HG02642 (cell line): Measurements from ENCODE around the gene NAE1.
A peak's percentile ranks its signal among the peaks of the same experiment; 100 is the strongest.
"Not testable (repeated sequence)": the region's sequence is repeated elsewhere in the genome, so short reads cannot be mapped to it uniquely, and the experiment has no call there.

Source experiments
- ATAC-seq: cut with Tn5 transposase; IDR thresholded peaks from one replicate; pipeline ENCODE4 v1.9.1; 2021; ENCODE audit warnings: mild to moderate bottlenecking; ENCODE audit not compliant: unreplicated experiment, poor library complexity

NAE1 gene

DNA sequence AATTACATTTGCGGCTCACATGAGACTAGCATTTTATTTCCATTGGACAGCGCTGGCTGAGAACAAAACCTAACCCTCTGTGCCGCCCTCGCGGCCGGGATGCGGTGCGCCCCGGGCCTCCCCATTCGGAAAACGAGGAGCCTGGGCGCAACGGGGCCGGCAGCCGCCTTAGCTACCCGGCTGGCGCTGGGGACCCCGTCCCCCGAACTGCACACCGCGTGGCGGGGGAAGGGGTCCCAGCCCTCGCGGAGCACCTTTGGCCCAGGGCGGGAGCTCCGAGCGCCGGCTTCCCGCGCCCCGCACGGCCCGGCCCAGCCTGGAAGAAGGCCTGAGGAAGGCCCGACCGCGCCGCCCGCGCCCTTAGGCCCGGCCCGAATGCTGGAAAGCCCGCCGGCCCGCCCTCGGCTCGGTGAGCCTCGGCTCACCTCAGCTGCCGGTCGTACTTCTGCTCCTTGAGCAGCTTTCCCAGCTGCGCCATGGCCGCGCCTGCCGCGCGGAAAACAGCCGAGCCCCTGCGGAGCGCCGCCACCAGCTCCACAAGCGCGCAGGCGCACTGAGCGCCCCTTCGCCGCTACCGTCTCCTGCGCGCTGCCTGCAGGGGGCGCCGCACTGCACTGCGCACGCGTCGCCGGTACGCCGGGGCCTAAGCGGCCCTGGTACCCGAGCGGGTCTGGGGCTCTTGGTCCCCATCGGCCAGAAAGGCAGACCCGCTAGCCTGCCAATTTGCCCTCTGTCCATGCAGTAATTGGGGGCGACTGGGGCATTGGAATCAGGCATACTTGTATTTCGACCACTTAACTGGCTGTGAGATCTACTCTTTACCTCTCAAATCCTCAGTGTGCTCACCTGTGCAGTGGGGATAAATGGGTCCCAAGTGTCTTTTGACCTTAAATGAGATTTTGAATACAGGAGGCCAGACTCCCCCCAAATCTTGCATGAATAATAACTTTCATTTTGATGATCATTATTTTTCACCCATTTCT lies at the start of gene NAE1:
Gene NAE1, minus strand, starts transcription at position 555 of the 983 bp plus-strand sequence. Its CDS starts 77 bp downstream, at position 478.
- ATAC-seq, result peak; percentile 95

DNA sequence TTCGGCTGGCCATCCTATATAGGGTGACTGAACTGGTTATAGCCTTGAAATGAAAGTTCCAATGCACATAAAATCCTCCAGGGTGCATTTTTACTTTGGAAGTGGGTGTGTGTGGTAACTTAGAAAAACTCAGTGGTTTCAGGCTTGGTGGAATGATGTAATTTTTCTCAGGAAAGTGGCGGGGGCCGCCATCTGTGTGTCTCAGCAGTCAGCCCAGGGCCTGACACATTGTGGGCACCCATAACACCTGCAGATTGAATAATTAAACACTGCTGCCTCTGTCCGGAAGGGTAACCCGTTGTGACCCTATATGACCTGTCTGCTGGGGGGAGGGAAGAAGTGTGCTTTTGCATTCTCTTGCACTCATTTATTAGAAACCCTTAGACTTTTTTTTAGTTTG lies 47.3 kb upstream of the NAE1 start:
- ATAC-seq, result peak; percentile 17

DNA sequence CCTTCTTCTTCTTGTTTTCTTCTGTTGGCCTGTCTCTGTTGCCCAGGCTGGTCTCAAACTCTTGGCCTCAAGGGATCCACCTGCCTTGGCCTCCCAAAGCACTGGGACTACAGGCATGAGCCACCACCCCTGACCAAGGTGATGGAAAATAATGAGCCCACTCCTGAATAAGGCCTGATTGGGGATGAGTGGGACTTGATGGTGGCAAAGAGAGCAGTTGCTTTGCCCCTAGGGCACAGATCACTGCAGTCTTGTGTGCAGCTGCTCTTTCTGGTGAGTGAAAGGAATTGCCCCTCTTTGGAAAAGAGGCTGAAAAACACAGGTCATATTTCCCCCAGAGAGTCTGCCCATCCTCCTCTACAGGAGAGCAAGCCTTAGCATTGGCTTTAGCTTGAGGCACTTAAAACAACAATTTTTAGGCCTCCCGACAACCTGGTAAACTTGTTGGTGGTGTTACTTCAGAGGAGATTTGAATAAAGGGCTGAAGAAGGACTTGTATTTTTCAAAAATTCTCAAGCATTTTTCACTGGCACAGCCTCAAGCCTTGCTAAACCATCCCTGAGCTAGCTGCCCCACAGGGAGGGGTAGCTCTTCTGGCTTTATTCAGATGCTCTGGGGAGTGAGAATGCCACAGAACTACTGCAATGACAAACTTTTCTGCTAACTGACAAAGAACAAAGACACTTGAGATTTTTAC lies 43.5 kb upstream of the NAE1 start:
- no peak for ATAC-seq

DNA sequence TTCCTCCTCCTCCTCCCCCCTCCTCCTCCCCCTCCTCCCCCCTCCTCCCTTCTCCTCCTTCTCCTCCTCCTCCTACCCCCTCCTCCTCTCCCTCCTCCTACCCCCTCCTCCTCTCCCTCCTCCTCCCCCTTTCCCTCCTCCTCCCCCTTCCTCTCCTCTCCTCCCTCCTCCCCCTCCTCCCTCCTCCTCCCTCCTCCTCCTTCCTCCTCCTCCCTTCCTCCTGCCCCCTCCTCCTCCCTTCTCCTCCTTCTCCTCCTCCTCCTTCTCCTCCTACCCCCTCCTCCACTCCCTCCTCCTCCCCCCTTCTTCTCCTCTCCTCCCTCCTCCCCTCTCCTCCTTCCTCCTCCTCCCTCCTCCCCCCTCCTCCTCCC lies 42.9 kb upstream of the NAE1 start:
- ATAC-seq, result no peak

DNA sequence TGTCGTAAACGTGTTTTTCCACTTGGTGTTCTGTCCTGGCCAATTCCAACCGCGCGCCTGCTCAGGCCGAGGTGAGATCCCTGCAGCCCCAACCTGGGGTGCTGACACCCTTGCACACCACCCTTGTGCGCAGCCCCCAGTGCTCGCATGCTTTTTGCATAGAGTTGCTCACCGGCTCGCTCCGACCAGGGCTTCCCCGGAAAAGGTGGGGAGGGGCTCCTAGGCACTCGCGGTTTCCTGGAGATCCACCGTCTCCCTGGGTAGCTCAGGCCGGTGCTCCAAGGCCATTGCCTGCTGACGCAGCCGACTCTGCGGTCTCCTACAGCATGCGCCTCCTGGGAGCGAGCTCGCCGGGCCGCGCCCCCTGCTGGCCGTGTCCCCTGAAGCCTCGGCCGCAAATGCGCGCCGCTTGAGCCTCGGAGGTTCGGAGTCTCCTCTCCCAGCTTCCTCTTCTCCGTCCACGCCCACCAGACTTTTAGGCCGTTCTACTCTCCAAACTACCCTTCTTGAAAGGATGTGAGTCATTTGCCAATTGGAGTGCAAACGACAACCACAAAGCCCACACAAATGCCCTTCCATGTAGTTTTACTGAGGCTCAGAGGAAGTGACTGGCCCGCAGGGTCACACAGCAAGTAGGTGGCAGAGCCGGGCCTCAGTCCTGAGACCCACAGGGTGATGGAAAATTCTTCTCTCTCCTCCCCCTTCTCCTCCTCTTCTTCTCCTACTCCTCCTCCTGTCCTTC lies 42.3 kb upstream of the NAE1 start:
- ATAC-seq, result peak; percentile 86

DNA sequence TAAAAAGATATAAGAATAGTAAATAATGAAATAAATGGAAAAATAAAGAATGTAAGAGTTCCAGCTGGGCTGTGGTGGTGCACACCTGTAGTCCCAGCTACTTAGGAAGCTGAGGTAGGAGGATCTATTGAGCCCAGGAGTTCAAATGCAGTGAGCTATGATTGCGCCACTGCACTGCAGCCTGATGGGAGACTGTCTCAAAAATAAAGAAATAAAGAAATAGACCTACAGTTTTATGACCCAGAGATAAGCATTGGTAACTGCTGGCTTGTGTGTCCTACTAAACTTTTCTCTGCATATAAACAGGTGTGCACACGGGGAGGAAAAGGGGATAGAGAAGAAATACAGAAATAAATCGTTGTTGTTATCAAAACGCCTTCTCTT lies 41.8 kb upstream of the NAE1 start:
- ATAC-seq, result no peak

DNA sequence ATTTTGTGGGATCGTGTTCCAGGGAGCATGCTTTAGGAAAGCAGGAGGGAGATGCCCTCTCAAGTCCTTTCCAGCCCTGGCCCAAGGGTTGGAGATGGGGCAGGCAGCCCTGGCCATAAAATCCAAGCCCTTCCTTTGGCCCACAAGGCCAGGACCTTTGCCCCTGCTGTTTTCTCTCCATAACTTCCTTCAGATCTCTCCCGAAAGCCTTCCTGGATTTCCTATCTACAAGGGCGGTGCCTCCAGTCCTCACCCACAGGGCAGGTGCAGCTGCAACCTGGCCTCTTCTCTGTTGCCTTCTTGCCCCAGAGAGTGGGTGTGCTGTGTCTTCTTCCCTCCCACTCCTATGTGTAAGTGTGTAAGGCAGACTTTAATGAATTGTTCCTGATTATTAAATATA lies 41.1 kb upstream of the NAE1 start:
- ATAC-seq, result no peak

DNA sequence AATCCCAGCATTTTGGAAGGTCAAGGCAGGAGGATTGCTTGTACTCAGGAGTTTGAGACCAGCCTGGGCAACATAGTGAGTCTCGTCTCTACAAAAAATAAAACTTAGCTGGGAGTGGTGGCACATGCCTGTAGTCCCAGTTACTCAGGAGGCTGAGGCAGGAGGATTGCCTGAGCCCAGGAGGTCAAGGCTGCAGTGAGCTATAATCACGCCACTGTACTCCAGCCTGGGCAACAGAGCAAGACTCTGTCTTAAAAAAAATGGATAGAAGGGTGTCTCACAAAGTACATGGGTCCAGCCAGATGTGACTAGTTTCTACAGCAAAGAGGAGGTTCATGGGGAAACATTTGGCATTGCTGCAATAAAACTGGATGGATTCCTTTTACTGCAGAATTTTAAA lies 40.6 kb upstream of the NAE1 start:
- ATAC-seq, result not testable (repeated sequence)

DNA sequence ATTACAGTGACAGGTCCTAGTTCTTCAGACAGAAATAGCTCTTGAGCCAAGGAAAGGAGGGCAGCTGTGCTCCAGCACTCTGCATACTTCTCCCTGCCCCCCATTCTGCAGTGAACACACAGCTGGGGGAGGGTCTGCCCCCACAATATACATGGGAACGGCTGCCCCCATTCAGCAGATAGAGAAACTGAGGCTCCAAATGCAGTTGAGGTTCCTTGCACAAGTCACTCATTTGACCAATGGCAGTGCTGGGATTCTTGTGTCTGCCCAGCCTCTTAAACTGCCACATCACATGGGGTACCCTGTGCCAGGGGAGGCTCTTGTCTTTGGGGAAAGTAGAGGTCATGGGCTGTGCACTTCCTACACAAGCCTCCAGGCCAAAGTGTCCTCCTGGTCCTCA lies 38.6 kb upstream of the NAE1 start:
- ATAC-seq, result no peak

DNA sequence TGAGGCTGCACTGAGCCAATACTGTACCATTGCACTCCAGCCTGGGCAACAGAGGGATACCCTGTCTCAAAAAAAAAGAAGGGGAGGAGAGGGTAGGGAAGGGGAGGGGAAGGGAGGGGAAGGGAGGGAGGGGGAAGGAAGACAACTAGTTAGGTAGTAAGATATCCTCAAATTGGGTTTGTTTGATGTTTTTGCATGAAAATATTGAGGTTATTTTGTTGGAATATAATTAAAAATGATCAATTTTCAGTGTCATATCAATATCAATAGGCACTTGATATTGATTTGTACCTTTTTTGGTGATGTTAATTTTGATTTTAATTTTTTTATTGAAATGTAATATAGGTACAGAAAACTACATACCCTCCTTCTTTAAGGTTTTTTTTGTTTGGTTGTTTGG lies 32.9 kb upstream of the NAE1 start:
- no peak for ATAC-seq

DNA sequence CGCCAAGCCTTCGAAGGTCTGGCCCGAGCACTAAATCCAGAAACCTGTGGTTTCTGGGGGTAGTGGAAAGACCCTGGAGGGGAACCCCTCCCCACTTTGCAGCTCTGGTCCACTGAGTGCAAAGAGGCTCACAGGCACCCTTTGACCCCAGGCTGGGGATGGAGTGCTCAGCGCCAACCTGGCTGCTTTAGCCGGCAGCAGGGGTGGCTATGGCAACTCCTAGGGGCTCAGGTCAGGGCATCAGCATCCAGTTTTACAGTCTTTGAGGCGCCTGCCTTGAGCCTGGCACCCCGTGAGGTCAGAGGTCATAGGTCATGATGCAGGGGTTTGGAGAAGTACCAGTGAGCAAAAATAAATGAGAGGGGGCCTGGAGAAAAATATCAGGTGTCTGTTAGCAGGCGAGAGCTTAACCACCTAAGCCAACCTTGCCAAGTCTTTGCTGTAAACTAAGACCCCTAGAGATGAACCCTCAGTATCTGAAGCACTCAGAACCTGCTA lies 31.3 kb upstream of the NAE1 start:
- ATAC-seq, result no peak

DNA sequence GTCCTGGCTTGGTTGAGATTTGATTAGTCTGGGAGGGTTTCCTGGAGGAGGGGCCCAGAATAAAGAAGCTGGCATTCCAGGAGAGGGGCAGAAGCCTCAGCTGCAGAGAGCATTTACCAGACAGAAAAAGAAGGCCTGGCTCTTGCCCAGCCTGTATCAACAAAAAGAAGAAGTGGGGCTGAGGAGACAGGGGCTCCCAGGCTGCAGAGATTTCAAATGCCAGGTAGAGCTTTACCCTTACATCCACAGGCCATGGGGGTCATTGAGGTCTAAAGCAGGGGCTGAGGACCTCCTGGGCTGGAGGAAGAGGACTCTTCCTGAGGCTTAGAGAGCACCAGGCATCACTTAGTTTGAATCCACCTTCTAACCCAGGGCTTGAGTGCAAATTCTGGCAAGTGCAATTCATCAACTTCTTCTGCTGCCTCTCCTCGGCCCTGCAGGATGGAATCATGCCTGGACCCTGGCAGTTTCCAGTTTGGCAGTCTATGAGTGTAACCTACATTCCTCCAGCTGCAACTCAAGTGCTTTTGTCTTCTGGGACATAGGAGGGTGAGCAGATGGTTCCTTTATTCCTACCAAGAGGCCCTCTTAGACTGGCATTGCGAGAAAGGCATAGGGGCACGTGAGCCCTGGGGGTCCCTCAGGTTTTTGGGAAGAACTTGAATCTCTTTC lies 28.8 kb upstream of the NAE1 start:
- ATAC-seq, result no peak

DNA sequence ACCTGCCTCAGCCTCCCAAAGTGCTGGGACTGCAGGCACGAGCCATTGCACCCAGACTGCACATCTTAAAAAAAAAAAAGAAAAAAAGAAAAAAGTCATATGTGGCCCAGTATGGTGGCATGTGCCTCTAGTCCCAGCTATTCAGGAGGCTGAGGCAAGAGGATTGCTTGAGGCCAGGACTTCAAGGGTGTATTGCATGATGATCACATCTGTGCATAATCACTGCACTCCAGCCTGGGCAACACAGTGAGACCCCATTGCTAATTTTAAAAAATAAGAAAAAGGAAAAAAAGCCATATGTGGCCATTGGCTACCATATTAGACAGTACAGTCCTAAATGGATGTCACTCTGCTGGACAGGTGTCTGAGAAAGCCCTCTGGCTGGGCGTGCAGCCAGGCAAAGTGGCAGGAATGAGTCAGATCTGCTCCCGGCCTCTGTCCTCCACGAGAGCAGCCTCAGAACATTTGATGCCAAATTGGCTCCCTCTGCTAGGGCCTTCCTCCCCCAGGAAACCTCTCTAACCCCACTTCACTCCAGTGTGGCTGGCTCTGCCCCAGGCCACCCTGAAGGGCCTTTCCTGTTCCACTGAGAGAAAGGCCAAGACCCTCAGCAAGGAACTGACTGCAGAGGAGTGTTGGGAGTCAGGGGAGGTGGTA lies 28.1 kb upstream of the NAE1 start:
- ATAC-seq, result peak; percentile 68

DNA sequence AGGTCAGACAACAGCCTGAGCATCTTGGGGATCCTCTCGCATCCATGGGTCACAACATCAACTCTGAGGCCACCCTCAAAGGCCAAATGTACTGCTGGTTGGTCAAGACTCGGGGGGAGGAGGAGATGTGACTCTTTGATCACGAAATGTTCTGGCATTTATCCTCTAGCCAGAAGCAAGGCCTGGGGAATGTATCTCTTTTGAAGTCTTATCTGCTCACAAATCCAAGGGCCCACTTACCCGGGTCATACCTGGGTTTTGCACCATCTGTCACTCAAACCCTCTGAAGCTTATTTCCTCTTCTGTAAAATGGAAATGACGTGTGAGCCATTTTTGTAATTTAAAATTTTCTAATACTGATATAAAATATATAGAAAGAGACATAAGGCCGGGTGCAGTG lies 26.7 kb upstream of the NAE1 start:
- no peak for ATAC-seq

DNA sequence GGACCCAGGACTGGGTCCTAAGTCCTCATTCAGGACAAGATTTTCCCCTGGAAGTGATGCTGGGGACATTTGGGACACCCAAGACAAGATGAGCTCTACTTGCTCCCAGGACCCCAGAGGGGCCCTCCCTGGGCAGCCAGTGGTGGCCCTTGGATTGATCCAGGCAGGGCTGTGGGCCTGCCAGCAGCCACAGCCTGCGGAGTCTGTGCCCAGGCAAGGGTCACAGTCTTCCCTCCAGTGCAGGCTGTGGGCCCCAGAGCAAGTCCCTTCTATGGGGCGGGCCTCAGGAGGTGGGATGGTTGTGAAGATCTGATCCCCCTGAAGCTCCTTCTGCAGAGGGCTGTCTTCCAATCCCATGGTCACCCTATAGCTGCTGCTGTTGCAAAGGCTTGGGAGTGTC lies 26.0 kb upstream of the NAE1 start:
- ATAC-seq, result no peak

DNA sequence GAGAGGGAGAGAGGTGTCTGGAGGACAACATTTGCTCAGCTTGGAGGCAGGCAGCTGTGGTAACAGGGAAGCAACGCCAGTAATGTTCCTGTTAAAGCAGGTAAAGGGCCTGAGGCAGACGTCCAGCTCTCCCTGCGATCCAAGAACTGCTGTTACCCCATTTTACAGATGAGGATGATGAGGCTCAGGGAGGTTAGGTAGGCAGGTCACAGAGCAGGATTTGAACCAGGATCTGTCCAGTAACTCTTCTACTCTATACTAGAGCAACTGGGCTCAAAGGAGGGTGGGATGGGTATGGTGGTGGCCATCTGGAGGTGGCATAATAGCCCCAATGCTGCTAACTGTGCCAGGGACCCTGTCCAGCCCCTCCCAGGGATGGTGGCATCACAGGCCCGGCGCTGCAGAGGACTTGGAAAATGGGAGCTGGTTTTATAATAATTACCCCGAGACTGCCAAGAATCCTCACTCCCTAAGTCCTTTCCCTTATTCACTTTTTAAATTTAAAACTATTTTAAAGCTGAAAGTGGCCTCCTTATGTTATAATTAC lies 25.5 kb upstream of the NAE1 start:
- no peak for ATAC-seq

DNA sequence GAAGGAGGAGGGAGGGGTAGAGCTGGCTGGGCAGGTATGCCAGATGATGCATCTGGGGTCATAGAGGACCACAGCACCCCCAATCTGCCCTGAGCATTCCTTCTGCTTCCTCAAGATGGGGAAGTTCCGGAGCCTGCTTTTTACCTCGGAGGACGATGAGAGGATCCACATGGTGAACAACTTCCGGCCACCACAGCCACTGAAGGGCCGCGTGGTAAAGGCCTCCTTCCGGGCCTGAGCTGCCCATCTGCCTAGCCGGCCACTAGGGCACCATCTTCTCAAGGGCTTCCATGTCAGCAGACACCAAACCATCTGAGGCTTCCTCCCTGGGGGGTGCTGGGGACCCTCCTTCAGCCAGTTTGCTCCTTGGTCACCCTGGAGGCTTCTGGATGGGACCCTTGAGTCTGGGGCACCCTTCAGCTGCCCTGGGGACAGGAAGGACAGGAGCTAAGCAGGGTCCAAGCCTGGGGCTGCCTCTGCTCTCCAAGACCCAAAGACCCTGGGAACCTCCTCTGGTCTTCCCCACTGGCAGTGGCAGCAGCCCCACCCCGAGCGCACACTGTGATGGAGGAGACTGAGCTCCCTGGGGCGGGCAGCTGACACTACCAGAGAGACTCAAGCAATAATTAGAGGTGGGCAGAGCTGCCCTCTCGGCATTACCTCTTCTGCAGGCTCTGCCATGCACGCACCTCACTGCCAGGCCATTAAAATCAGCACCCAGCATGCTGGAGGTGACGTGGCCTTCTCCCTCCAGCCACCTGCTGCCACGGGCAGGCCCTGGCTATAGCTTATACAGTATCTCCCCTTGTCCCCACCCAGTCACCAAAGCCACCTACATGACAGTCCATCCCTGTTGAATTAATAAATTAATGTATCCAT lies 22.7 kb upstream of the NAE1 start:
- ATAC-seq, result no peak

DNA sequence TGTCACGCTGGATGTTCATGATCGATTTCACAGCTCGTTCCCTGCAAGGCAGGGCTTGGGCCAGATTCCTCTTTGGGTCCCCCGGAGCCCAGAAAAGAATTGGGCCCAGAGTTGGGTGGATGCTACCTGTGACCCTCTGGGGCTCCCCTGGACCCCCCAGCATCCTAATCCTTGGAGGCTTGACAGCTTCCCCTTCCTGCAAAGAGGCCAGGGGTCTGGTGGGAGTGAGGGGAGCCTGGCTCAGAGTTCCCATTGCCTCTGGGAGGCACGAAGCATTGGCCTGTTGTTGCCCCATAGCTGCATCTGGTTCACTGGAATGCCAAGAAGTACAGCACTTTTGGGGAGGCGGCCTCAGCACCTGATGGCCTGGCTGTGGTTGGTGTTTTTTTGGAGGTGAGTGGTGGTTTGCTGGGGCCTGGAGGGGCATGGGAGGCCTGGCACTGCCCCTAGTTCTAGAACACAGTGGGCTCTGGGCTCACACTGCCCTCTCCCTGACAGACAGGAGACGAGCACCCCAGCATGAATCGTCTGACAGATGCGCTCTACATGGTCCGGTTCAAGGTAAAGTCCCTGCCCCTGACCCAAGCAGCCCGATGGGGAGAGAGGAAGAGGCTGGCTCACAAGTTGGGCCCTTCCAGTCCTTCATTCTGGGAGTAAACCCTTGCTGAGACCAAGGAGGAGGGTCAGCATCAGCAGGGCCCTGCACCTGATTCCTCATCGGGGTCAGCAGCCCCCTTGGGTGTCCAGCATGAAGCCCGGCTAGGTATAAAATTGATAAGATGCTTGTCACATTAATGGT lies 20.6 kb upstream of the NAE1 start:
- ATAC-seq, result no peak
